SK-N-MC (cell line): ENCODE results near the gene HMGXB3.

ENCODE experiments used
- DNase-seq: peaks from one replicate; pipeline ENCODE4 v3.0.0-alpha.2; 2011; ENCODE audit warnings: low read depth, low spot score
- H3K27ac ChIP-seq: fragments of 200-600 bp; sonication (generic); 2 replicates; pipeline ENCODE4 v1.5.1; 2016; ENCODE audit warnings: mixed run types
- H3K36me3 ChIP-seq: fragments of 200-600 bp; sonication (generic); 2 replicates; pipeline ENCODE4 v1.6.1; 2017; ENCODE audit warnings: antibody characterized with exemption, low read length, mixed read lengths; ENCODE audit not compliant: insufficient read depth
- H3K4me3 ChIP-seq: fragments of 200-600 bp; sonication (generic); 2 replicates; pipeline ENCODE4 v1.5.1; 2016
- H3K9ac ChIP-seq: fragments of 200-600 bp; sonication (generic); 2 replicates; pipeline ENCODE4 v1.8.0; 2017; ENCODE audit warnings: mixed run types, mixed read lengths; ENCODE audit not compliant: insufficient read length
- H3K9me3 ChIP-seq: fragments of 200-600 bp; sonication (generic); 2 replicates; pipeline ENCODE4 v1.6.1; 2017; ENCODE audit warnings: low read depth, mild to moderate bottlenecking, antibody characterized with exemption, low read length, moderate library complexity, mixed read lengths
- EZH2 ChIP-seq: fragments of 200-600 bp; sonication (generic); IDR thresholded peaks from one replicate; pipeline ENCODE4 v1.6.1; 2017; ENCODE audit warnings: antibody characterized with exemption
- FOXP2 ChIP-seq: optimal IDR thresholded peaks from 2 replicates; pipeline ENCODE3; 2011; ENCODE audit warnings: mild to moderate bottlenecking, moderate library complexity; ENCODE audit not compliant: insufficient read depth; ENCODE audit errors: extremely low read length, control extremely low read depth
- POLR2AphosphoS5 ChIP-seq: IDR thresholded peaks from 2 replicates; pipeline ENCODE4 v1.6.1; 2012; ENCODE audit warnings: mild to moderate bottlenecking, low read depth, low read length, borderline replicate concordance

The HMGXB3 gene, protein sequence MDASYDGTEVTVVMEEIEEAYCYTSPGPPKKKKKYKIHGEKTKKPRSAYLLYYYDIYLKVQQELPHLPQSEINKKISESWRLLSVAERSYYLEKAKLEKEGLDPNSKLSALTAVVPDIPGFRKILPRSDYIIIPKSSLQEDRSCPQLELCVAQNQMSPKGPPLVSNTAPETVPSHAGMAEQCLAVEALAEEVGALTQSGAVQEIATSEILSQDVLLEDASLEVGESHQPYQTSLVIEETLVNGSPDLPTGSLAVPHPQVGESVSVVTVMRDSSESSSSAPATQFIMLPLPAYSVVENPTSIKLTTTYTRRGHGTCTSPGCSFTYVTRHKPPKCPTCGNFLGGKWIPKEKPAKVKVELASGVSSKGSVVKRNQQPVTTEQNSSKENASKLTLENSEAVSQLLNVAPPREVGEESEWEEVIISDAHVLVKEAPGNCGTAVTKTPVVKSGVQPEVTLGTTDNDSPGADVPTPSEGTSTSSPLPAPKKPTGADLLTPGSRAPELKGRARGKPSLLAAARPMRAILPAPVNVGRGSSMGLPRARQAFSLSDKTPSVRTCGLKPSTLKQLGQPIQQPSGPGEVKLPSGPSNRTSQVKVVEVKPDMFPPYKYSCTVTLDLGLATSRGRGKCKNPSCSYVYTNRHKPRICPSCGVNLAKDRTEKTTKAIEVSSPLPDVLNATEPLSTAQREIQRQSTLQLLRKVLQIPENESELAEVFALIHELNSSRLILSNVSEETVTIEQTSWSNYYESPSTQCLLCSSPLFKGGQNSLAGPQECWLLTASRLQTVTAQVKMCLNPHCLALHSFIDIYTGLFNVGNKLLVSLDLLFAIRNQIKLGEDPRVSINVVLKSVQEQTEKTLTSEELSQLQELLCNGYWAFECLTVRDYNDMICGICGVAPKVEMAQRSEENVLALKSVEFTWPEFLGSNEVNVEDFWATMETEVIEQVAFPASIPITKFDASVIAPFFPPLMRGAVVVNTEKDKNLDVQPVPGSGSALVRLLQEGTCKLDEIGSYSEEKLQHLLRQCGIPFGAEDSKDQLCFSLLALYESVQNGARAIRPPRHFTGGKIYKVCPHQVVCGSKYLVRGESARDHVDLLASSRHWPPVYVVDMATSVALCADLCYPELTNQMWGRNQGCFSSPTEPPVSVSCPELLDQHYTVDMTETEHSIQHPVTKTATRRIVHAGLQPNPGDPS (N-terminal part only)

DNA sequence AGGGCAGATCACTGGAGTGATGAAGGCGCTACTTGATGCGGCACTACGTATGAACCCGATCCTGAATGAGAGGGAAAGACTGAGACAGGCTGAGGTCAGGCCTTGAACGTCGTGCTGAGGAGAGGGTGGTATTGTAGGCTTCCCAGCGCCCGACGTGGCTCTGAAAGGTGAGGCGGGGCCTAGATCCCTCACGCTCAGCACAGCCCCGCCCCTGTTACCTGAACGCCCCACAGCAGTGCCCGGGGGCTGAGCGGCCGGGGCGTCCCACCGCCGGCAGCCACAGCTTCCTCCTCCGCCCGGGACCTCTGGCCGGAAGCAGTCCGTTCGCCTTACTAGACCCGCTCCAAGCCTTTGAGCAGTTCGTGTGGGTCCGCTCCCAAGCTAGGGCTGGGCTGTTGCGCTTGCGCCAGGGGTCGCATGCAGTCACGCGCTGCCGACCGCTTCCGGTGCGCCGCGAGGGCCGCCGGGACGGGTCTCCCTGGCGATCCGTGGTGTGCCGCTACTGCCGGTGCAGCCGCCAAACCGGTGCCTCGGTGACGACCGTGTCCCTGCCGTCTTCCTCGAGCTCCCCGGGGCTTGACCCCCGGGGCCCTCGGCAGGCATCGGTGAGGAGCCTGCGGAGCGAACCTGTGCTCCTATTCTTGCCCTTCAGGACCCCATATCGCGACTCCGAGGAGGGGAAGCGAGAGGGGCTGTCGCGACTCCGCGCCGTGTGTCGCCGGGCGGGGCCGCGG, at the start of gene HMGXB3, which contains the start of gene TIGD6:
Gene HMGXB3 (plus strand): TSS at position 484 of the 734 bp plus-strand sequence. CDS start 4,114 bp downstream, outside the sequence.
Gene TIGD6 (minus strand): TSS at position 399 of the 734 bp plus-strand sequence. CDS start 4,306 bp downstream, outside the sequence.
- peaks cover 9% of the 10 kb centered on the region for H3K36me3 ChIP-seq
- TF ChIP-seq POLR2AphosphoS5 (peak; percentile 92), FOXP2 (no peak)
- peak within 1 kb of the TSS; percentile 95 for H3K9ac ChIP-seq
- H3K4me3 ChIP-seq = peak within 1 kb of the TSS; percentile 98
- no peaks in the 10 kb centered on the region for H3K9me3 ChIP-seq
- no peak for DNase-seq
- peak within 1 kb of the TSS; percentile 38; the same call in 1 of the 2 replicates for H3K27ac ChIP-seq

DNA sequence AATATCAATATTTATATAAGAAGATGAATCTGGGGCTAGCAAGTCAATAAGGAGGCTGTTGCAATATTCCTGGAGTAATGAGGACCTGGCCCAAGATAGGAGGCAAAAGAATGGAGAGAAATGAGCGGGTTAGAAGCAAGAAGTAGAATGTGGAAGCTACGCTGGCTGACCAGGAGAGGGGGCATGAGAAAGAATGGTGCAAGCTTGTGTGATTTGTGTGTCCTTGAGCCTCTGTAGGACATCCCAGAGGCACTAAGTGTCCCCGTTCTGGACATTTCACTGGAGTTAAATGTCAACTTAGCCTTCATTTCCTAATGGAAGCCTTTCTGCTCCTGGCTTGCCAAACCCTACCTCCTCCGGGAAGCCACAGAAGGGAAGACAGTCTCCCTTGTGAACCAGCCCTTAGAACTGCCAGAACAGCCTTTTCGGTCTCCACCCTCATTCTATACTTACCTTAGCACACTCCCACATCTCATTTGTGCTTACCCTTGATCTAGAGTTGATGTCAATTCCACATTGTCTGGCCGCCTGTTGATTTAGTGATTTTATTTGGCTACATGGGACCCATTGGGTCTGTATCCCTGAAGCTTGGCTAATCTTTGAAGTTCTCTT, 49.3 kb upstream of the HMGXB3 start:
- Histone ChIP-seq H3K36me3 (no peaks in the 10 kb centered on the region), H3K27ac (no peak overlapping the region), H3K9ac (no peak overlapping the region), H3K9me3 (no peaks in the 10 kb centered on the region), H3K4me3 (no peak overlapping the region)
- no peak for DNase-seq
- TF ChIP-seq FOXP2 = no peak
- no peak for TF ChIP-seq EZH2
- TF ChIP-seq POLR2AphosphoS5 = no peak

DNA sequence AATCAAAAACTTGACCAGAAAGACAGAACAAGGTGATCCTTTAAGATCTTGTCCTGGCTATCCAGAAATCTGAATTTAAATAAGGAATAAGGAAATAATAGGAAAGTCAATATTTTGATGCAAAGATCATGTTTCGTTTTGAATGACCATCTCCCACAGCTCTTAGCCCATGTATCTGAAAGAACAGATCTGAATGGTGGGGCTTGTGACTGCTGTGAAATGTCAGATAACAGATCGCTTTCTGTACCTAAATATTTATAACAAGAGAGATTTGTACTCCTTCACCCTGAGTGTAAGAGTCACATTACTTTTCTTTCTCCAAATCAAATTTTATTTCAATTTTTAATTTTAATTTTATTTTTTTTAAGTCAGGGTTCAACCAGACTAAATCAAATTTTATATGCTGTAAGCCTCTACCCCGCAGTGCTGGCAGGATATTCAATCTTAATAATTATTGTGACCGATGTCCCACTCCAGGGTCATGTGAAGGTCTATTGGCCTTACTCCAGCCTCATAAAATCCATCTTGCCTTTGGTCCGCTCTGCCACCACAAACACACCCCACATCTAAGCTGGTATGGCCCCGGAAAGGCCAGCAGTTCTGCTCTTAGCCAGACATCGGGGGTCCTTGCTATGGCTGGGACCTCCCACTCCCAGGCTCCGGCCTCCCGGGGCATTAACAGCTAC, 47.0 kb upstream of the HMGXB3 start:
- DNase-seq = no peak
- Histone ChIP-seq H3K4me3 (no peak overlapping the region), H3K9me3 (no peaks in the 10 kb centered on the region), H3K27ac (no peak overlapping the region), H3K9ac (no peak overlapping the region), H3K36me3 (no peaks in the 10 kb centered on the region)
- TF ChIP-seq FOXP2 (no peak), EZH2 (no peak), POLR2AphosphoS5 (no peak)

DNA sequence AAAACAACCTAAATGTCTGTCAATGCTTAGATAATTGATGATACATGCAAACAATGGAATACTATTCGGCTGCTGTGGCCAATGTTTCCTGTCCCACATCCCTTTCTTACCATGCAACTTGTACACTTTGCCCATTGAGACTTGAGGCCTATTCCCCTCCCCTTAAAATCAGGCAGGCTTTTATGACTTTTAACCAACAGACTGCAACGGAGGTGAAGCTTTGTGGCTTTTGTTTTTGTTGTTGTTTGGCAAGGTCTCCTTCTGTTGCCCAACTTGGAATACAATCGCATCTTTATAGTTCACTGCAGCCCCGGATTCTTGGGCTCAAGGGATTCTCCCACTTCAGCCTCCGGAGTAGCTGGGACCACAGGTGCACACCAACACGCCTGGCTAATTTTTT, 45.7 kb upstream of the HMGXB3 start:
- no peak for DNase-seq
- H3K27ac ChIP-seq = no peak overlapping the region

DNA sequence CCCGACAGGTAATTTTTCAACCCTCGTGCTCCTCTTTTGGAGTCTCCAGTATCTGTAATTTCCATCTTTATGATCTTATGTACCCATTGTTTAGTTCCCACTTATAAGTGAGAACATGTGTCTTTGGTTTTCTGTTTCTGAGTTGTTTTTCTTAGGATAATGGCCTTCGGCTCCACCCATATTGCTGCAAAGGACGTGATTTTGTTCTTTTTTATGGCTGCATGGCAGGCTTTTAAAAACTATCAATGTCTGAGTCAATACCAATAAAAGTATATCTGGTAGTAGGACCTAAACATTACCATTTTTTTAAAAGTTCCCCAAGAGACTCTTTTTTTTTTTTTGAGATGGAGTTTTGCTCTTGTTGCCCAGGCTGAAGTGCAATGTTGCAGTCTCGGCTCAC, 43.9 kb upstream of the HMGXB3 start:
- no peak for DNase-seq
- Histone ChIP-seq H3K9ac (no peak overlapping the region), H3K9me3 (no peaks in the 10 kb centered on the region), H3K27ac (no peak overlapping the region), H3K36me3 (no peaks in the 10 kb centered on the region), H3K4me3 (no peak overlapping the region)
- TF ChIP-seq FOXP2 (no peak), POLR2AphosphoS5 (no peak), EZH2 (no peak)

More for the DNA sequence above, 45.7 kb upstream of the HMGXB3 start:
- no peaks in the 10 kb centered on the region for H3K36me3 ChIP-seq
- H3K9me3 ChIP-seq = no peaks in the 10 kb centered on the region
- no peak overlapping the region for H3K4me3 ChIP-seq
- no peak for TF ChIP-seq EZH2
- TF ChIP-seq POLR2AphosphoS5 = no peak
- TF ChIP-seq FOXP2 = no peak
- H3K9ac ChIP-seq = no peak overlapping the region

DNA sequence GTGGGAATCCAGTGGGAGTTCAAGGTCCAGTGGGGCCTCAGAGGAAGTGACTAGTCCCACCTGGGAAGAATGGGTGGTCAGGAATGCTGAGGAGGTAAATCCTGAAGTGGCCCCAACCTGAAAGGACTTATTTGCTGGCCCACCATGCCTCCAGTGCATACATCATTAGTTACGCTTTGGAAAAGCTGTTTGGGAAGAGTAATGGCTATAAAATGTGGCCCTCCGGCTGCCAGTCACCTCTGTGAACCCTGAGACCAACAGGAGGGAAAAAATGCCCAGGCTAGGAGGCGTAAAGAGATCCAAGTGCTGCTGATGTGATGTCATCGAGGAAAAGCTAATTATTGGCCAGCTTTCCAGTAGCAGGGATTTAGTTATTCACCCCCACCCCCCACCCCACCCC, 42.7 kb upstream of the HMGXB3 start:
- no peak overlapping the region for H3K27ac ChIP-seq
- H3K9ac ChIP-seq = no peak overlapping the region
- H3K9me3 ChIP-seq = no peaks in the 10 kb centered on the region
- no peak for TF ChIP-seq POLR2AphosphoS5
- no peak for TF ChIP-seq FOXP2
- no peak for TF ChIP-seq EZH2
- no peaks in the 10 kb centered on the region for H3K36me3 ChIP-seq
- H3K4me3 ChIP-seq = no peak overlapping the region
- DNase-seq = no peak
